SK-N-SH (cell line): ENCODE results near the gene ZNF516. TPM values are rescaled to one million over a fixed set of nuclear protein-coding genes. Genes with fewer than 3 reads are reported as not detected.

Experiments
- CTCF ChIA-PET: fragments of 300-600, 350-600 bp; formaldehyde crosslinking; extraction: SDS; loops from one replicate; lab custom pipeline; 2021; lab: Yijun Ruan, JAX
- POLR2A ChIA-PET: fragments of 350-600 bp; sonication (Branson Sonifier 250); formaldehyde crosslinking; extraction: SDS; loops from one replicate; lab custom pipeline; 2020; ENCODE audit warnings: antibody characterized with exemption, inconsistent platforms; lab: Yijun Ruan, JAX
- DNase-seq: peaks from one replicate; pipeline ENCODE4 v3.0.0; 2012
- H2AFZ ChIP-seq: fragments of 200-600 bp; sonication (generic); 2 replicates; pipeline ENCODE4 v1.8.1; 2016; ENCODE audit warnings: antibody characterized with exemption, mild to moderate bottlenecking, low read depth
- H3F3A ChIP-seq: fragments of 200-600 bp; sonication (generic); replicated peaks from 2 replicates; pipeline ENCODE3; 2016; ENCODE audit warnings: antibody characterized with exemption, mild to moderate bottlenecking; ENCODE audit not compliant: insufficient read depth
- H3K27ac ChIP-seq, 2 experiments: fragments of 200-500 bp in 1 of 2; fragments of 200-600 bp in 1 of 2; sonication (Bioruptor generic) in 1 of 2; sonication (generic), shearing (Covaris generic) in 1 of 2; 2 replicates each; pipeline versions ENCODE4 v1.5.1 to v1.6.1; 2014 to 2016; ENCODE audit warnings: low read depth in 2 of 2, inconsistent platforms in 1 of 2, low read length in 1 of 2, mild to moderate bottlenecking in 1 of 2, mixed read lengths in 1 of 2
- H3K27me3 ChIP-seq: fragments of 200-600 bp; sonication (generic), shearing (Covaris generic); 2 replicates; pipeline ENCODE4 v1.6.1; 2016; ENCODE audit warnings: mixed run types; ENCODE audit not compliant: insufficient read depth
- H3K36me3 ChIP-seq, 2 experiments: fragments of 200-500 bp in 1 of 2; fragments of 200-600 bp in 1 of 2; sonication (Bioruptor generic) in 1 of 2; sonication (generic) in 1 of 2; replicated peaks in 1 of 2; 2 replicates each; pipeline versions ENCODE3 to v1.5.1; 2014 to 2016; ENCODE audit warnings: low read length in 1 of 2, mild to moderate bottlenecking in 1 of 2; ENCODE audit not compliant: insufficient read depth in 2 of 2, control insufficient read depth in 1 of 2
- H3K4me1 ChIP-seq, 2 experiments: fragments of 200-500 bp in 1 of 2; fragments of 200-600 bp in 1 of 2; sonication (Bioruptor generic) in 1 of 2; sonication (generic), shearing (Covaris generic) in 1 of 2; 2 replicates each; pipeline versions ENCODE4 v1.5.1 to v1.6.1; 2014 to 2016; ENCODE audit warnings: low read depth in 1 of 2, low read length in 1 of 2, mixed run types in 1 of 2; ENCODE audit not compliant: insufficient read depth in 2 of 2, control insufficient read depth in 1 of 2
- H3K4me2 ChIP-seq: fragments of 200-600 bp; sonication (generic), shearing (Covaris generic); 2 replicates; pipeline ENCODE4 v1.6.1; 2017; ENCODE audit warnings: mixed run types
- H3K4me3 ChIP-seq, 2 experiments: fragments of 200-500 bp in 1 of 2; fragments of 200-600 bp in 1 of 2; sonication (Bioruptor generic) in 1 of 2; sonication (generic), shearing (Covaris generic) in 1 of 2; 2 replicates each; pipeline versions ENCODE4 v1.5.1 to v1.8.1; 2014 to 2016; ENCODE audit warnings: low read depth in 2 of 2, inconsistent platforms in 1 of 2, low read length in 1 of 2, mild to moderate bottlenecking in 1 of 2, mixed read lengths in 1 of 2, moderate library complexity in 1 of 2
- H3K79me2 ChIP-seq: fragments of 200-600 bp; sonication (generic); 2 replicates; pipeline ENCODE4 v1.8.1; 2017; ENCODE audit warnings: mild to moderate bottlenecking; ENCODE audit not compliant: insufficient read depth
- H3K9ac ChIP-seq: fragments of 200-600 bp; sonication (generic); 2 replicates; pipeline ENCODE4 v1.6.1; 2017; ENCODE audit warnings: mixed run types
- H3K9me2 ChIP-seq: fragments of 200-600 bp; sonication (generic); 2 replicates; pipeline ENCODE4 v1.6.1; 2017; ENCODE audit warnings: mixed run types
- H3K9me3 ChIP-seq: fragments of 200-600 bp; sonication (generic); 2 replicates; pipeline ENCODE4 v1.6.1; 2017; ENCODE audit warnings: mixed run types, mild to moderate bottlenecking, moderate library complexity
- H4K20me1 ChIP-seq: fragments of 200-600 bp; sonication (generic); 2 replicates; pipeline ENCODE4 v1.6.1; 2017; ENCODE audit warnings: mild to moderate bottlenecking, mixed run types; ENCODE audit not compliant: insufficient read depth
- CHD2 ChIP-seq: fragments of 150-350 bp; IDR thresholded peaks from 2 replicates; pipeline ENCODE4 v1.6.1; 2018; ENCODE audit warnings: low read length; ENCODE audit not compliant: partially characterized antibody
- CTCF ChIP-seq: fragments of 200-600 bp; sonication (generic); IDR thresholded peaks from 2 replicates; pipeline ENCODE4 v1.6.1; 2017; ENCODE audit warnings: antibody characterized with exemption, mild to moderate bottlenecking, moderate library complexity
- EZH2phosphoT487 ChIP-seq: fragments of 200-600 bp; sonication (generic); IDR thresholded peaks from 2 replicates; pipeline ENCODE4 v1.6.1; 2017; ENCODE audit warnings: low read depth, mixed run types, mild to moderate bottlenecking, antibody characterized with exemption, moderate library complexity, borderline replicate concordance
- GABPA ChIP-seq: IDR thresholded peaks from 2 replicates; pipeline ENCODE4 v1.4.0; 2012; ENCODE audit warnings: low read depth, mild to moderate bottlenecking
- GATA2 ChIP-seq: sonication (generic); formaldehyde crosslinking; IDR thresholded peaks from 2 replicates; pipeline ENCODE4 v1.5.0; 2020; ENCODE audit warnings: mild to moderate bottlenecking, missing genetic modification reagents
- JUND ChIP-seq: IDR thresholded peaks from 2 replicates; pipeline ENCODE4 v1.4.0; 2012
- MXI1 ChIP-seq: IDR thresholded peaks from 2 replicates; pipeline ENCODE4 v1.6.1; 2012; ENCODE audit warnings: mild to moderate bottlenecking, low read depth, low read length, improper control_type of control experiment
- NFIC ChIP-seq: IDR thresholded peaks from 2 replicates; pipeline ENCODE4 v1.4.0; 2012; ENCODE audit warnings: borderline replicate concordance
- NRF1 ChIP-seq: IDR thresholded peaks from 2 replicates; pipeline ENCODE4 v1.6.1; 2012; ENCODE audit warnings: low read depth, mild to moderate bottlenecking, low read length
- RAD21 ChIP-seq: IDR thresholded peaks from 2 replicates; pipeline ENCODE4 v1.6.1; 2012; ENCODE audit warnings: mild to moderate bottlenecking, low read length
- REST ChIP-seq: IDR thresholded peaks from 2 replicates; pipeline ENCODE4 v1.6.1; 2012; ENCODE audit warnings: mild to moderate bottlenecking, low read depth, low read length, moderate library complexity
- SMC3 ChIP-seq: IDR thresholded peaks from 2 replicates; pipeline ENCODE4 v1.6.1; 2012; ENCODE audit warnings: low read depth, low read length, improper control_type of control experiment
- TEAD4 ChIP-seq: IDR thresholded peaks from 2 replicates; pipeline ENCODE4 v1.4.0; 2012; ENCODE audit warnings: mild to moderate bottlenecking, borderline replicate concordance; ENCODE audit not compliant: insufficient read depth
- USF1 ChIP-seq: IDR thresholded peaks from 2 replicates; pipeline ENCODE4 v1.4.0; 2012; ENCODE audit warnings: low read depth, borderline replicate concordance
- ZBTB33 ChIP-seq: IDR thresholded peaks from 2 replicates; pipeline ENCODE4 v1.4.0; 2012; ENCODE audit warnings: low read depth, borderline replicate concordance
- WGBS: methylation state at CpG from one replicate; pipeline ENCODE4 v1.1.6; 2017; ENCODE audit warnings: low lambda C conversion rate; 5-methylcytosine and 5-hydroxymethylcytosine counted together
- polyA plus RNA-seq, 3 experiments: library from polyadenylated mRNA; depleted of rRNA; stranded (reverse); fragments of >200 nt; gene quantifications; 2 replicates each; pipeline ENCODE4 v1.2.3, GENCODE V29; 2012

Gene ZNF516
- polyA plus RNA-seq, 1 of the 3 experiments (the other 2 are of a cell fraction) = 4.4 TPM

GRCh38 chr18:76457957-76458356, 37.1 kb downstream of the ZNF516 start:
- TF ChIP-seq CTCF (no peak), EZH2phosphoT487 (no peak), NFIC (no peak), MXI1 (no peak), RAD21 (no peak), SMC3 (no peak), GABPA (no peak), ZBTB33 (no peak), REST (no peak), NRF1 (no peak), JUND (no peak), TEAD4 (no peak), CHD2 (no peak), GATA2 (CRISPR knock-in tag) (no peak), USF1 (no peak)
- H3K27me3 ChIP-seq = no peaks in the 10 kb centered on the region
- CTCF ChIA-PET = interaction anchor here (1.4 kb wide), 1 partner anchor 27 kb away, joined by 3 read pairs; no protein-coding TSS in a partner anchor
- H3K4me3 ChIP-seq = no peak overlapping the region
- H4K20me1 ChIP-seq = no peaks in the 10 kb centered on the region
- no peak overlapping the region for H3K27ac ChIP-seq
- POLR2A ChIA-PET = no interaction called here
- H3K9me3 ChIP-seq = no peaks in the 10 kb centered on the region
- H2AFZ ChIP-seq = no peak overlapping the region
- H3K9ac ChIP-seq = no peak overlapping the region
- peaks cover 17% of the 10 kb centered on the region; the same call in 1 of the 2 replicates for H3K79me2 ChIP-seq
- no peaks in the 10 kb centered on the region for H3K36me3 ChIP-seq
- H3F3A ChIP-seq = peaks cover 9% of the 10 kb centered on the region
- H3K9me2 ChIP-seq = no peaks in the 10 kb centered on the region
- DNase-seq = no peak
- WGBS = 84% methylated on average over 9 of the region's 9 CpGs
- peaks cover 14 to 15% of the 10 kb centered on the region in 2 experiments; a peak in 3 of 4 replicates for H3K4me1 ChIP-seq
- H3K4me2 ChIP-seq = no peak overlapping the region
